Calu3 (cell line): ENCODE results near the gene ZEB2. TPM values are rescaled to one million over a fixed set of nuclear protein-coding genes. Genes with fewer than 3 reads are reported as not detected.

ENCODE experiments used
- BruUV-seq: library from RNA; stranded (reverse); fragments of 400-500 nt; replicated peaks from 2 replicates; lab custom pipeline; 2021; lab: Mats Ljungman, UMichigan
- CTCF ChIA-PET: fragments of 300-600 bp; sonication (Branson Sonifier 250); formaldehyde crosslinking; loops from one replicate; lab custom pipeline; 2022; ENCODE audit warnings: antibody characterized with exemption; lab: Charles Lee
- DNase-seq: peaks from one replicate; pipeline ENCODE4 v3.0.0; 2022
- H3K27ac Mint-ChIP-seq: one replicate; pipeline ENCODE4 v1.8.0; 2022; ENCODE audit warnings: mixed read lengths; ENCODE audit not compliant: unreplicated experiment
- H3K27me3 Mint-ChIP-seq: one replicate; pipeline ENCODE4 v1.8.0; 2022; ENCODE audit warnings: mixed read lengths; ENCODE audit not compliant: unreplicated experiment
- H3K36me3 Mint-ChIP-seq: one replicate; pipeline ENCODE4 v1.8.0; 2022; ENCODE audit warnings: mild to moderate bottlenecking, moderate library complexity, mixed read lengths; ENCODE audit not compliant: insufficient read depth, unreplicated experiment
- H3K4me1 Mint-ChIP-seq: one replicate; pipeline ENCODE4 v1.8.0; 2022; ENCODE audit warnings: mild to moderate bottlenecking, low read depth, mixed read lengths; ENCODE audit not compliant: unreplicated experiment
- H3K4me3 Mint-ChIP-seq: one replicate; pipeline ENCODE4 v1.8.0; 2022; ENCODE audit warnings: mild to moderate bottlenecking, low read depth, moderate library complexity, mixed read lengths; ENCODE audit not compliant: unreplicated experiment
- H3K9me3 Mint-ChIP-seq: one replicate; pipeline ENCODE4 v1.8.0; 2022; ENCODE audit warnings: low read depth, mixed read lengths; ENCODE audit not compliant: unreplicated experiment
- intact Hi-C: fragments of 100-400 bp; cut with micrococcal nuclease; formaldehyde crosslinking; loops from one replicate; pipeline ENCODE4 v1.10.0; 2022; ENCODE audit not compliant: unreplicated experiment
- total RNA-seq: library from RNA; stranded (reverse); gene quantifications from 2 replicates; pipeline ENCODE4 v1.2.3, GENCODE V29; 2022
- TF ChIP-seq, protein P1 (sequence below): fragments of 200-600 bp; IDR thresholded peaks from one replicate; pipeline ENCODE4 v1.8.0; 2022; ENCODE audit warnings: antibody characterized with exemption; ENCODE audit not compliant: unreplicated experiment

The ZEB2 gene
- total RNA-seq, 1 experiment from 2014 or later: 0.97 TPM

DNA sequence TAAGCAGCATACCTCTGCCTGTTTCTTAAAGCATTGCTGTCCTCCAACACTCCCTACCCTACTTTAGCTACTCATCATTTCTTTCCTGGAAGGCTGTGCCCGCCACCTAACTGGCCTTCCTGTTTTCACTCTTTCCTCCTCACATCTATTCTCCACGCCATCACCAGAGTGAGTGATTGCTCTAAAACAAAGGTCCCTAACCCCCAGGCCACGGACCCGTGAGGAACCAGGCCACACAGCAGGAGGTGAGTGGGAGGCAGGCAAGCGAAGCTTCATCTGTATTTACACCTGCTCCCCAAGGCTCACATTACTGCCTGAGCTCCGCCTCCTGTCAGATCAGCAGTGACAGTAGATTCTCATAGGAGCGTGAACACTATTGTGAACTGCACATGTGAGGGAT lies 13.3 kb upstream of the ZEB2 start:
- intact Hi-C loops: no loop called here
- no TSS peak for BruUV-seq
- H3K9me3 Mint-ChIP-seq: no peaks in the 10 kb centered on the region

DNA sequence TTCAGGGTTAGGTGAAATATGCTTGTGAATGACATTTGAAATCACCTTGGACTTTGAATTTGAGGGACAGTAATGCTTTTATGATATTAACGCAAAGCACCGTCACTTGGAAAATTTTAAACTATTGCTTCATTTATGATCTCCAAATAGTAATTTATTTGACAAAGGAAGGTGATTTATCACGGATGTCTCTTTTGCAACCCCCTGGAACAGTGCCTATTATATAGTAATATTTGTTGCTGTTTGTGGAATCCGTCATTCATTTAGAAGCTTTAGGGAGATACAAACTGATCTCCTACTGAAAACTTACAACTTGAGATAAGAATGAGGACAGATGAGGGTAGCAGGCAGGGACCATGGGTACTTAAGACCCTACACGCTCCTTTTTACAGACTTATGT lies 10.7 kb upstream of the ZEB2 start:
- CTCF ChIA-PET: no interaction called here
- intact Hi-C loops: no loop called here
- TF ChIP-seq, protein P1, sequence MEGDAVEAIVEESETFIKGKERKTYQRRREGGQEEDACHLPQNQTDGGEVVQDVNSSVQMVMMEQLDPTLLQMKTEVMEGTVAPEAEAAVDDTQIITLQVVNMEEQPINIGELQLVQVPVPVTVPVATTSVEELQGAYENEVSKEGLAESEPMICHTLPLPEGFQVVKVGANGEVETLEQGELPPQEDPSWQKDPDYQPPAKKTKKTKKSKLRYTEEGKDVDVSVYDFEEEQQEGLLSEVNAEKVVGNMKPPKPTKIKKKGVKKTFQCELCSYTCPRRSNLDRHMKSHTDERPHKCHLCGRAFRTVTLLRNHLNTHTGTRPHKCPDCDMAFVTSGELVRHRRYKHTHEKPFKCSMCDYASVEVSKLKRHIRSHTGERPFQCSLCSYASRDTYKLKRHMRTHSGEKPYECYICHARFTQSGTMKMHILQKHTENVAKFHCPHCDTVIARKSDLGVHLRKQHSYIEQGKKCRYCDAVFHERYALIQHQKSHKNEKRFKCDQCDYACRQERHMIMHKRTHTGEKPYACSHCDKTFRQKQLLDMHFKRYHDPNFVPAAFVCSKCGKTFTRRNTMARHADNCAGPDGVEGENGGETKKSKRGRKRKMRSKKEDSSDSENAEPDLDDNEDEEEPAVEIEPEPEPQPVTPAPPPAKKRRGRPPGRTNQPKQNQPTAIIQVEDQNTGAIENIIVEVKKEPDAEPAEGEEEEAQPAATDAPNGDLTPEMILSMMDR: no peak
- Mint-ChIP-seq H3K27me3 (peaks cover 8% of the 10 kb centered on the region), H3K9me3 (no peaks in the 10 kb centered on the region), H3K4me3 (no peak overlapping the region), H3K4me1 (no peaks in the 10 kb centered on the region), H3K36me3 (no peaks in the 10 kb centered on the region), H3K27ac (no peak overlapping the region)
- no peak for DNase-seq
- BruUV-seq: no TSS peak

More for the DNA sequence above, 13.3 kb upstream of the ZEB2 start:
- TF ChIP-seq, protein P1: no peak
- Mint-ChIP-seq H3K27me3 (peaks cover 8% of the 10 kb centered on the region), H3K27ac (no peak overlapping the region), H3K4me3 (no peak overlapping the region), H3K36me3 (no peaks in the 10 kb centered on the region), H3K4me1 (no peaks in the 10 kb centered on the region)
- DNase-seq: no peak
- CTCF ChIA-PET: no interaction called here

DNA sequence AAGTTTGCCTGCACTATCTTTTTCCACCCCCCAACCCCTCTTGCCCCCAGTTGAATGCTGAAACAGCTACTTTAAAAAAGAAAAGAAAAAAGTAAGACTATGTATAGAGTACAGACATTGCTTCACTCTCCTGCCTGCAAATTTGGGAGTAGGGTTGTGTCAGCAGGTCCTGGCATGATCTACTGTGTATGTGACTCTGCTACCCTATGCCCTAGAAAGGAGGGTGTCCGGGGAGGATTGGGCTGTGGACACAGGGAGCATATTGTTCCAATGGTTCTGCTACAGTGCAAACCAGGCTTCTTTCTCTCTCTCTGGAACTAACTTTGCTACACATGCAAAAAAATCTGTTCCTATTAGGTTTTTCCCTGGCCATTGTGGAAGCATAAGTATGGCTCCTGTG lies 9.9 kb upstream of the ZEB2 start:
- CTCF ChIA-PET: no interaction called here
- peaks cover 13% of the 10 kb centered on the region for H3K27me3 Mint-ChIP-seq
- H3K9me3 Mint-ChIP-seq: no peaks in the 10 kb centered on the region
- no peaks in the 10 kb centered on the region for H3K4me1 Mint-ChIP-seq
- H3K36me3 Mint-ChIP-seq: peaks cover 1% of the 10 kb centered on the region
- no peak overlapping the region for H3K27ac Mint-ChIP-seq
- no peak overlapping the region for H3K4me3 Mint-ChIP-seq
- DNase-seq: no peak
- no TSS peak for BruUV-seq
- intact Hi-C loops: no loop called here
- TF ChIP-seq, protein P1: no peak

DNA sequence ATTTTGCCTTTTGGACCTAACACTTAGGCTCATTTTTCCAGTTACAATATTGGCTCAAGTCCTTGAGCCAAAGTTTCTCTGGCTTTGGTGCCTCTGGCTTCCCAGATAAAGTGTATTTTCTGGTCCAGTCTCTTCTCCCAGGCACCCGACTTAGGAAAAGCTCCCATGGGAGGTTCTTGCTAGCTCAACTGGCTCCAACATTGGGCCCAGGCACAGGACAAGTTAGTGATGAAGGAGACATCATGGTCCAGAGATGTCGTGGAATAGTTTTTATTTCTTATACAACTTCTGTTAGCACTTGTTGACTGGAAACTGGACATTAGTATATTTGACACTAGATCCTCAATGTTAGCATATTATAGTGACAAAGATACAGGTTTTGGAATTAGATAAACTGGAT lies 8.2 kb upstream of the ZEB2 start:
- TF ChIP-seq, protein P1: no peak
- CTCF ChIA-PET: no interaction called here
- Mint-ChIP-seq H3K27ac (no peak overlapping the region), H3K4me3 (no peak overlapping the region), H3K36me3 (peaks cover 12% of the 10 kb centered on the region), H3K9me3 (no peaks in the 10 kb centered on the region), H3K27me3 (peaks cover 14% of the 10 kb centered on the region), H3K4me1 (peaks cover 5% of the 10 kb centered on the region)
- intact Hi-C loops: no loop called here
- no peak for DNase-seq
- no TSS peak for BruUV-seq
